Measurements from ENCODE around the gene NIM1K.
"Not testable (repeated sequence)": the region's sequence is repeated elsewhere in the genome, so short reads cannot be mapped to it uniquely, and the experiment has no call there.

The NIM1K gene

DNA sequence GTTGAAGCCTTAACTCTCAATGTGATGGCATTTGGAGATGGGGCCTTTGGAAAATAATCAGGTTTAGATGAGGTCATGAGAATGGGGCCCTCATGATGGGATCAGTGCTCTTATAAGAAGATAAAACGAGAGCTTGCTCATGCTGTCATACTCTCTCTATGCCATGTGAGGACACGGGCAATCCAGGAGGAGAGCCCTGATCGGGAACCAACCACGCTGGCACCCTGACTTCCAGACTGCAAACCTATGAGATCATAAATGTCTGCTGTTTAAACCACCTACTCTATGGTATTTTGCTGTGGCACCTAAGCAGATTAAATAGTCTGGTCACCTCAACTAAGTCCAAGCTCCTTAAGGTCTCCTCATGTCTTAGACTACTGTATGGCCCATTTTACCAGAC, 111.2 kb downstream of the NIM1K start:
- no peak for DNase-seq
- peaks cover 36% of the 10 kb centered on the region for H3K4me1 ChIP-seq
- H3K36me3 ChIP-seq = peaks cover 20% of the 10 kb centered on the region
- no peaks in the 10 kb centered on the region for H3K27me3 ChIP-seq
- H3K4me3 ChIP-seq (ENCODE audit: low read depth, low read length) = no peak overlapping the region
- TF ChIP-seq, protein P1, sequence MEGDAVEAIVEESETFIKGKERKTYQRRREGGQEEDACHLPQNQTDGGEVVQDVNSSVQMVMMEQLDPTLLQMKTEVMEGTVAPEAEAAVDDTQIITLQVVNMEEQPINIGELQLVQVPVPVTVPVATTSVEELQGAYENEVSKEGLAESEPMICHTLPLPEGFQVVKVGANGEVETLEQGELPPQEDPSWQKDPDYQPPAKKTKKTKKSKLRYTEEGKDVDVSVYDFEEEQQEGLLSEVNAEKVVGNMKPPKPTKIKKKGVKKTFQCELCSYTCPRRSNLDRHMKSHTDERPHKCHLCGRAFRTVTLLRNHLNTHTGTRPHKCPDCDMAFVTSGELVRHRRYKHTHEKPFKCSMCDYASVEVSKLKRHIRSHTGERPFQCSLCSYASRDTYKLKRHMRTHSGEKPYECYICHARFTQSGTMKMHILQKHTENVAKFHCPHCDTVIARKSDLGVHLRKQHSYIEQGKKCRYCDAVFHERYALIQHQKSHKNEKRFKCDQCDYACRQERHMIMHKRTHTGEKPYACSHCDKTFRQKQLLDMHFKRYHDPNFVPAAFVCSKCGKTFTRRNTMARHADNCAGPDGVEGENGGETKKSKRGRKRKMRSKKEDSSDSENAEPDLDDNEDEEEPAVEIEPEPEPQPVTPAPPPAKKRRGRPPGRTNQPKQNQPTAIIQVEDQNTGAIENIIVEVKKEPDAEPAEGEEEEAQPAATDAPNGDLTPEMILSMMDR (IDR thresholded peaks at IDR 0.05; ENCODE audit: low read depth, low read length) = no peak
- H3K9me3 ChIP-seq = no peaks in the 10 kb centered on the region

DNA sequence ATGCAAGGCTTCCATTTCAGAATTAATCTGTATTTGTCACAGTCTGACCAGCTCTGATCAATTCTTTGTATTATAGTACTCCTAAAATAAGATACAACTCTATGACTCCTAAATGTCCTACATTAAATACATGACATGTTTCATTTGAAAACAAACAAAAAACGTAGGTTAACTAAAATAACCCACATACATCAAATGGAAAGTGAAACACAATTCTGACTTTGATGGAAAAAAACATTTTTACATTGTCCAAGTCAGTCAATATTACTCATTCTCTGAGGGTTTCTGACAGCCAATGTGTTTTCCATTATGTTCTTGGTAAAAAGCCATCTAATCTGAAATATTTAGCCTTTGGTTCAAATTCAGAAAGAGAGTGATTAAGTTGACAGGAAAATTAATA, 112.5 kb downstream of the NIM1K start:
- Histone ChIP-seq H3K4me3 (ENCODE audit: low read depth, low read length) (no peak overlapping the region), H3K36me3 (peaks cover 19% of the 10 kb centered on the region), H3K4me1 (peaks cover 35% of the 10 kb centered on the region), H3K27me3 (no peaks in the 10 kb centered on the region), H3K9me3 (no peaks in the 10 kb centered on the region)
- DNase-seq = no peak
- TF ChIP-seq, protein P1 (IDR thresholded peaks at IDR 0.05; ENCODE audit: low read depth, low read length) = no peak

DNA sequence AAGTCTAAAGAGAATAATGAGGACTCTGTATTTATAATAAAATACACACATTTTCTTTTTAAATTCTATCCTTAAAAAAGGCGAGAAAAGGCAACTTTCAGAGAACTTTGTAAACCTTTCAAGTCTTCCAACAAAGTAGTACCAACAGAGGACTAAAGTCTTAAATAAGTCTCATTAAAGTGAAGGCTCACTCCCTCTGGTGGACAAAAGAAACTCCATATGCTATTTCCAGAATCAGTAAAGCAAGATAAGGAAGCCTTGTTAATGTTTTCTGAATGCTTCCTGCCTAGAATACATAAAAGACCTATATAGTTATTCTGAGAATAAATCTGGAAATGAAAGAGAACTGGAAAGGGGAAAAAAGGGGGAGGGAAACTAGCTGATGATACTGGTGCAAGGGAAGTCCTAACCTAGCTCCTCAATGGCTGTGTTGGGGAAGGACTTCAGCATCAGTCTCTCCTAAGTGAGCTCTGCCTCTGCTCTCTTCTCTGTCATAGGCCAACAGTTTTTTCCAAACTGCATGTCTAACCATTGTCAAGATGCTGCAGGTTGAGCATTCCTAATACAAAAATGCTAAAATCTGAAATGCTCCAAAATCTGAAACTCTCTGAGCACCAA, 114.0 kb downstream of the NIM1K start:
- Histone ChIP-seq H3K9me3 (no peaks in the 10 kb centered on the region), H3K27me3 (no peaks in the 10 kb centered on the region), H3K4me3 (ENCODE audit: low read depth, low read length) (no peak overlapping the region), H3K36me3 (peaks cover 12% of the 10 kb centered on the region), H3K4me1 (peaks cover 35% of the 10 kb centered on the region)
- TF ChIP-seq, protein P1 (IDR thresholded peaks at IDR 0.05; ENCODE audit: low read depth, low read length) = peak; percentile 81
- DNase-seq = no peak

DNA sequence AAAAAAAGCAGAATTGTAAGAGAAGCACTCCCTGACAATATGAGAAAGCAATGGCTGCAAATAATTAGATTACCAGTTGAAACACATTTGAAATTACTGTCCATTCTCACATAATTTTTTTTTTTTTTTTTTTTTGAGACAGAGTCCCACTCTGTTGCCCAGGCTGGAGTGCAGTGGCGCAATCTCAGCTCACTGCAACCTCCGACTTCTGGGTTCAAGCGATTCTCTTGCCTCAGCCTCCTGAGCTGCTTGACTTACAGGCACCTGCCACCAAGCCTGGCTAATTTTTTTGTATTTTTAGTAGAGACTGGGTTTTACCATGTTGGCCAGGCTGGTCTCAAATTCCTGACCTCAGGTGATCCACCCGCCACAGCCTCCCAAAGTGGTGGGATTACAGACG, 114.9 kb downstream of the NIM1K start:
- Histone ChIP-seq H3K36me3 (peaks cover 12% of the 10 kb centered on the region), H3K4me1 (peaks cover 31% of the 10 kb centered on the region)
- H3K4me3 ChIP-seq (ENCODE audit: low read depth, low read length); H3K9me3 ChIP-seq; H3K27me3 ChIP-seq; DNase-seq: not testable (repeated sequence)

DNA sequence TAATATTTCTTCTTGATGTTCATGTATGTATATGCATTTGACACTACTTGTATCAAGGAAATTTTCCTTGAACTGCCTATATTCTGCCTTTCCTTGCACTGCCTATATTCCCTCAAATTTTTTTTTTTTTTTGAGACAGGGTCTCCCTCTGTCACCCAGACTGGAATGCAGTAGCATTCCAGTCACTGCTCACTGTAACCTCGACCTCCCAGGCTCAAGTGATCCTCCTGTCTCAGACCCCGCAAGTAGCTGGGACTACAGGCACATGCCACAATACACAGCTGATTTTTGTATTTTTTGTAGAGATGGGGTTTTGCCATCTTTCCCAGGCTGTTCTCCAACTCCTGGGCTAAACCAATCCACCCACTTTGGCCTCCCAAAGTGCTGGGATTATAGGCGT, 117.1 kb downstream of the NIM1K start:
- no peaks in the 10 kb centered on the region for H3K27me3 ChIP-seq
- no peak for DNase-seq
- H3K4me1 ChIP-seq = peaks cover 23% of the 10 kb centered on the region
- H3K9me3 ChIP-seq = no peaks in the 10 kb centered on the region
- H3K36me3 ChIP-seq = peaks cover 3% of the 10 kb centered on the region
- H3K4me3 ChIP-seq (ENCODE audit: low read depth, low read length) = no peak overlapping the region; the same call in 1 of the 2 replicates
- TF ChIP-seq, protein P1 (IDR thresholded peaks at IDR 0.05; ENCODE audit: low read depth, low read length) = no peak

DNA sequence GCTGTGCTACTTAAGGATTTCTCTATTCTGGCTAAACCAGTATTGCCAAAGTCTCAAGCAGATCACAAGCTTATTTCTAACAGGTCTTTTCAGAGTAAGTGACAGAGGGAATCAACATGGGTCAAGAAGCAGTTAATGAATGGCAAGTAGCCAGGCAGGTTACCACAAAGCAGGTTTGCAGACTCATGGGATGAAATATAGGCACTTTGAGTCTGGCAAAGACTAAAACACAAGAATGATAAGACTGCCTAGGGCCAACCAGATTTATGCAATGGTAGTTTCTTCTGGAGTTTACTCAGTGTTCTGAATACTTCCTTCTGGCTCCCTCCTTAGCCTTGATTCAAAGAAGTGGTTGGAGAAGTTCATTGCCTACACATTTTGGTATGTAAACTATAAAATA, 117.6 kb downstream of the NIM1K start:
- DNase-seq = no peak
- TF ChIP-seq, protein P1 (IDR thresholded peaks at IDR 0.05; ENCODE audit: low read depth, low read length) = no peak
- Histone ChIP-seq H3K27me3 (no peaks in the 10 kb centered on the region), H3K4me3 (ENCODE audit: low read depth, low read length) (peak overlapping the region; percentile 25; the same call in 1 of the 2 replicates), H3K9me3 (no peaks in the 10 kb centered on the region), H3K4me1 (peaks cover 28% of the 10 kb centered on the region), H3K36me3 (peaks cover 3% of the 10 kb centered on the region)
